CD14-positive monocyte (primary cell): Measurements from ENCODE around the gene GYPC. TPM values are rescaled to one million over a fixed set of nuclear protein-coding genes. Genes with fewer than 3 reads are reported as not detected.

Experiments
- DNase-seq, 3 donors: peaks; one replicate each; pipeline ENCODE4 v3.0.0-alpha.2; 2011 to 2022
- H2AFZ ChIP-seq: 2 replicates; pipeline ENCODE4 v1.6.0; 2012; ENCODE audit warnings: mild to moderate bottlenecking, low read depth, low read length, inconsistent platforms; ENCODE audit not compliant: insufficient read depth, poor library complexity, severe bottlenecking
- H3K27ac ChIP-seq, 2 donors: 1 replicate in 1 of 2; 2 replicates in 1 of 2; pipeline ENCODE4 v1.5.1; 2012 to 2013; ENCODE audit warnings: low read length in 2 of 2, control low read depth in 1 of 2, inconsistent platforms in 1 of 2, low read depth in 1 of 2, mild to moderate bottlenecking in 1 of 2
- H3K27me3 ChIP-seq, 2 donors: one replicate each; pipeline versions ENCODE4 v1.6.0 to v1.6.1; 2011 to 2013; ENCODE audit warnings: low read length in 2 of 2; ENCODE audit not compliant: control insufficient read depth in 2 of 2, insufficient read depth in 2 of 2
- H3K36me3 ChIP-seq, 2 donors: replicated peaks in 1 of 2; 1 replicate in 1 of 2; 2 replicates in 1 of 2; pipeline versions ENCODE4 v1.5.1 to v1.6.1; 2012 to 2013; ENCODE audit warnings: low read length in 2 of 2, control low read depth in 1 of 2, inconsistent platforms in 1 of 2, mild to moderate bottlenecking in 1 of 2; ENCODE audit not compliant: insufficient read depth in 2 of 2, control insufficient read depth in 1 of 2
- H3K4me1 ChIP-seq, 2 donors: 1 replicate in 1 of 2; 2 replicates in 1 of 2; pipeline versions ENCODE4 v1.5.1 to v1.6.1; 2012 to 2013; ENCODE audit warnings: low read length in 2 of 2, control low read depth in 1 of 2, inconsistent platforms in 1 of 2, mild to moderate bottlenecking in 1 of 2, moderate library complexity in 1 of 2; ENCODE audit not compliant: insufficient read depth in 2 of 2, control insufficient read depth in 1 of 2
- H3K4me2 ChIP-seq: replicated peaks from 2 replicates; pipeline ENCODE3; 2012; ENCODE audit warnings: low read length, moderate library complexity, mild to moderate bottlenecking; ENCODE audit not compliant: poor library complexity, severe bottlenecking; ENCODE audit errors: extremely low read depth
- H3K4me3 ChIP-seq, 3 experiments: fragments of 200-600 bp in 1 of 3; sonication (generic) in 1 of 3; replicated peaks in 1 of 3; 1 replicate in 2 of 3; 2 replicates in 1 of 3; pipeline ENCODE4 v1.5.1; 2011 to 2013; ENCODE audit warnings: low read length in 3 of 3, mild to moderate bottlenecking in 3 of 3, control low read depth in 2 of 3, low read depth in 2 of 3, inconsistent platforms in 1 of 3, moderate library complexity in 1 of 3
- H3K79me2 ChIP-seq: 2 replicates; pipeline ENCODE4 v1.6.0; 2012; ENCODE audit warnings: mild to moderate bottlenecking, control low read depth, inconsistent platforms, low read length, moderate library complexity; ENCODE audit not compliant: insufficient read depth
- H3K9ac ChIP-seq: 2 replicates; pipeline ENCODE4 v1.6.0; 2017; ENCODE audit warnings: low read length, mild to moderate bottlenecking; ENCODE audit not compliant: insufficient read depth, poor library complexity, severe bottlenecking
- H3K9me3 ChIP-seq, 2 donors: replicated peaks in 1 of 2; 1 replicate in 1 of 2; 2 replicates in 1 of 2; pipeline versions ENCODE4 v1.5.1 to v1.6.1; 2012 to 2013; ENCODE audit warnings: low read length in 2 of 2, control low read depth in 1 of 2; ENCODE audit not compliant: control insufficient read depth in 1 of 2, insufficient read depth in 1 of 2
- H4K20me1 ChIP-seq: 2 replicates; pipeline ENCODE4 v1.6.0; 2012; ENCODE audit warnings: mild to moderate bottlenecking, low read length, control low read depth, moderate library complexity; ENCODE audit not compliant: insufficient read depth
- H3K27ac Mint-ChIP-seq, 7 donors: one replicate each; pipeline ENCODE4 v1.8.0; 2020; ENCODE audit warnings: mild to moderate bottlenecking in 7 of 7, mixed read lengths in 7 of 7, moderate library complexity in 6 of 7, inconsistent platforms in 2 of 7
- H3K27me3 Mint-ChIP-seq, 3 donors: one replicate each; pipeline ENCODE4 v1.8.0; 2021 to 2022; ENCODE audit warnings: low read depth in 3 of 3, mild to moderate bottlenecking in 3 of 3, mixed read lengths in 3 of 3, moderate library complexity in 3 of 3, inconsistent platforms in 1 of 3
- H3K36me3 Mint-ChIP-seq, 2 donors: one replicate each; pipeline ENCODE4 v1.8.0; 2020; ENCODE audit warnings: mixed read lengths in 2 of 2, inconsistent platforms in 1 of 2, mild to moderate bottlenecking in 1 of 2
- H3K4me1 Mint-ChIP-seq: one replicate; pipeline ENCODE4 v1.8.0; 2020; ENCODE audit warnings: mild to moderate bottlenecking, mixed read lengths
- H3K4me3 Mint-ChIP-seq, 2 donors: one replicate each; pipeline ENCODE4 v1.8.0; 2020; ENCODE audit warnings: mild to moderate bottlenecking in 2 of 2, mixed read lengths in 2 of 2, moderate library complexity in 1 of 2
- H3K9me3 Mint-ChIP-seq, 7 donors: one replicate each; pipeline ENCODE4 v1.8.0; 2020 to 2022; ENCODE audit warnings: mixed read lengths in 7 of 7, mild to moderate bottlenecking in 6 of 7, moderate library complexity in 6 of 7, inconsistent platforms in 2 of 7
- CTCF ChIP-seq: fragments of 200-600 bp; IDR thresholded peaks from one replicate; pipeline ENCODE4 v1.8.0; 2022; ENCODE audit warnings: antibody characterized with exemption, mild to moderate bottlenecking
- WGBS: methylation state at CpG from one replicate; pipeline ENCODE4 v1.1.5; 2013; ENCODE audit warnings: missing lambda C conversion rate; ENCODE audit not compliant: insufficient coverage; 5-methylcytosine and 5-hydroxymethylcytosine counted together
- intact Hi-C, 2 donors: fragments of 100-400 bp; cut with micrococcal nuclease; formaldehyde crosslinking; loops; one replicate each; pipeline versions ENCODE4 v1.15.0 to v1.15.1; 2023
- polyA plus RNA-seq, 3 donors: library from polyadenylated mRNA; depleted of rRNA in 1 of 3; unstranded in 2 of 3; stranded (reverse) in 1 of 3; fragments of 300-500 nt in 2 of 3; fragments of >200 nt in 1 of 3; fragmentation: Illumina TruSeq in 2 of 3; gene quantifications; 1 replicate in 2 of 3; 2 replicates in 1 of 3; pipeline ENCODE4 v1.2.3, GENCODE V29; 2012 to 2021

GYPC gene
- polyA plus RNA-seq, 3 donors: 20.0 to 36.1 (median 21.7) TPM

DNA sequence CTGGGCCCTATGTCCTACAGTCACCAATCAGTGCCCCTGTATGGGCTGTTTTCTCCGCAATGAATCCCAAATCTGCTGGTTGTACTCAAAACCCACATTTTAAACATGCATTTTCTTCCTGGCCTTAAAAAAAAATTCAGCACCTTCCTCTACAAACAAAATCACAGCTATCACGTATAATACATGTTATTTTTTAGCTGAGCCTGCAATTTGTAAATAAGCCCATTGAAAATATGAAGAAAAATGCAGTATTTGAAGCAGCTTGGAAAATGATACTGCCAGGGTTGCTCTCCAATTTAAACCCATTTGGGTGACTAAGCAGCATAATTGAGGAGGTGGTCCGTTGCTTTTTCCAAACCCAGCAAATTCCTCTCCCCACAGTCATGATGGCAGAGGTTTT lies 33.0 kb upstream of the GYPC start:
- intact Hi-C loops: no loop called here
- peaks cover 5 to 27% (median 11%) of the 10 kb centered on the region in 7 donors for H3K9me3 Mint-ChIP-seq
- H3K9ac ChIP-seq: no peak overlapping the region
- no peaks in the 10 kb centered on the region for H3K27me3 ChIP-seq
- H3K4me3 ChIP-seq: no peak overlapping the region
- TF ChIP-seq CTCF: no peak
- H3K79me2 ChIP-seq: no peaks in the 10 kb centered on the region
- peaks cover 14% of the 10 kb centered on the region for H3K4me1 Mint-ChIP-seq
- H3K36me3 Mint-ChIP-seq: no peaks in the 10 kb centered on the region
- no peak for DNase-seq
- H3K4me2 ChIP-seq: no peak overlapping the region
- no peak overlapping the region for H3K27ac Mint-ChIP-seq
- H3K9me3 ChIP-seq: peaks cover 0 to 13% of the 10 kb centered on the region in 2 donors
- H3K4me1 ChIP-seq: peaks cover 3 to 9% of the 10 kb centered on the region in 2 donors
- 100% methylated on average over 1 of the region's 3 CpGs for WGBS
- no peaks in the 10 kb centered on the region for H4K20me1 ChIP-seq
- no peaks in the 10 kb centered on the region for H3K36me3 ChIP-seq
- H2AFZ ChIP-seq: no peak overlapping the region
- H3K27ac ChIP-seq: no peak overlapping the region
- H3K4me3 Mint-ChIP-seq: no peak overlapping the region
- no peaks in the 10 kb centered on the region for H3K27me3 Mint-ChIP-seq

GRCh38 chr2:126627643-126628042 lies 28.3 kb upstream of the GYPC start:
- Mint-ChIP-seq H3K4me1 (no peaks in the 10 kb centered on the region), H3K9me3 (peaks cover 0 to 11% (median 2%) of the 10 kb centered on the region in 7 donors), H3K27ac (no peak overlapping the region), H3K4me3 (no peak overlapping the region), H3K27me3 (no peaks in the 10 kb centered on the region), H3K36me3 (no peaks in the 10 kb centered on the region)
- WGBS: 100% methylated on average over 1 of the region's 2 CpGs
- Histone ChIP-seq H3K4me2 (no peak overlapping the region), H4K20me1 (no peaks in the 10 kb centered on the region), H2AFZ (no peak overlapping the region), H3K36me3 (no peaks in the 10 kb centered on the region), H3K9ac (no peak overlapping the region), H3K79me2 (no peaks in the 10 kb centered on the region), H3K4me1 (no peaks in the 10 kb centered on the region), H3K9me3 (peaks cover 0 to under 1% of the 10 kb centered on the region in 2 donors), H3K27me3 (no peaks in the 10 kb centered on the region), H3K27ac (no peak overlapping the region), H3K4me3 (no peak overlapping the region)
- DNase-seq: no peak
- TF ChIP-seq CTCF: no peak
- intact Hi-C loops: no loop called here
